NT2/D1 (cell line): ENCODE measurements around the gene RFX4.

ENCODE experiments used
- SUZ12 ChIP-seq: IDR thresholded peaks from 2 replicates; pipeline ENCODE4 v1.6.1; 2011; ENCODE audit not compliant: insufficient read length, insufficient read depth; ENCODE audit errors: extremely low read depth
- YY1 ChIP-seq: IDR thresholded peaks from 2 replicates; pipeline ENCODE4 v1.6.1; 2011; ENCODE audit not compliant: insufficient read length, insufficient read depth
- ZNF274 ChIP-seq: IDR thresholded peaks from 2 replicates; pipeline ENCODE4 v1.6.1; 2011; ENCODE audit warnings: mild to moderate bottlenecking, low read depth, low read length

- no peak for TF ChIP-seq ZNF274
- TF ChIP-seq YY1, result peak; percentile 9
- TF ChIP-seq SUZ12, result no peak
These were observed 191.4 kb downstream of the RFX4 start, which contains the start of gene RIC8B for GRCh38 chr12:106774005-106774807.
